ENCODE data around the gene CAMTA1.

- TF ChIP-seq CTCF (IDR thresholded peaks at IDR 0.05; ENCODE audit: insufficient read depth, low read length, poor library complexity, severe bottlenecking), result no peak
- TF ChIP-seq EZH2phosphoT487 (conservative IDR thresholded peaks at IDR 0.05; ENCODE audit: low read length), result no peak
Observed at GRCh38 chr1:7177021-7177420, 391.8 kb downstream of the CAMTA1 start.

All from SU-DHL-6 (cell line).